ENCODE results near the gene NAGPA.

GRCh38 chr16:5035909-5036227 lies 2.1 kb upstream of the NAGPA start:
- TF ChIP-seq HDGF (IDR thresholded peaks at IDR 0.05; ENCODE audit: borderline replicate concordance), result no peak
- no peak for TF ChIP-seq LEF1 (IDR thresholded peaks at IDR 0.05; ENCODE audit: borderline replicate concordance)
- TF ChIP-seq, protein P1, sequence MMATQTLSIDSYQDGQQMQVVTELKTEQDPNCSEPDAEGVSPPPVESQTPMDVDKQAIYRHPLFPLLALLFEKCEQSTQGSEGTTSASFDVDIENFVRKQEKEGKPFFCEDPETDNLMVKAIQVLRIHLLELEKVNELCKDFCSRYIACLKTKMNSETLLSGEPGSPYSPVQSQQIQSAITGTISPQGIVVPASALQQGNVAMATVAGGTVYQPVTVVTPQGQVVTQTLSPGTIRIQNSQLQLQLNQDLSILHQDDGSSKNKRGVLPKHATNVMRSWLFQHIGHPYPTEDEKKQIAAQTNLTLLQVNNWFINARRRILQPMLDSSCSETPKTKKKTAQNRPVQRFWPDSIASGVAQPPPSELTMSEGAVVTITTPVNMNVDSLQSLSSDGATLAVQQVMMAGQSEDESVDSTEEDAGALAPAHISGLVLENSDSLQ (IDR thresholded peaks at IDR 0.05), result no peak
- no peak for TF ChIP-seq FOXK2 (IDR thresholded peaks at IDR 0.05)
- no peak for TF ChIP-seq BHLHE40 (IDR thresholded peaks at IDR 0.05; ENCODE audit: borderline replicate concordance)
- TF ChIP-seq FOXM1 (IDR thresholded peaks at IDR 0.05; ENCODE audit: borderline replicate concordance), result no peak
- no peak for TF ChIP-seq ARNT (IDR thresholded peaks at IDR 0.05)
- no peak for TF ChIP-seq SUZ12 (IDR thresholded peaks at IDR 0.05)
- no peak for TF ChIP-seq TARDBP (IDR thresholded peaks at IDR 0.05)
- no peak for TF ChIP-seq SP1 (IDR thresholded peaks at IDR 0.05)
- TF ChIP-seq FOXA1 (IDR thresholded peaks at IDR 0.05), result no peak
- no peak for TF ChIP-seq L3MBTL2 (conservative IDR thresholded peaks at IDR 0.05)
- no peak for TF ChIP-seq CTBP1 (IDR thresholded peaks at IDR 0.05; ENCODE audit: borderline replicate concordance)
- no peak for TF ChIP-seq NFRKB (IDR thresholded peaks at IDR 0.05)
